ENCODE results near the gene FHOD1.

Gene FHOD1

GRCh38 chr16:67188798-67189197 is 58.5 kb downstream of the FHOD1 start:
- DNase-seq = no peak

- no peak for DNase-seq
Observed at GRCh38 chr16:67188323-67188722, 59.0 kb downstream of the FHOD1 start.

- DNase-seq = no peak
Observed at GRCh38 chr16:67187175-67187890, 59.9 kb downstream of the FHOD1 start.

- no peak for DNase-seq
Observed at GRCh38 chr16:67186550-67186950, 60.7 kb downstream of the FHOD1 start.

GRCh38 chr16:67185651-67186134 is 61.6 kb downstream of the FHOD1 start:
- DNase-seq = no peak

- peak; percentile 95 for DNase-seq
Observed at GRCh38 chr16:67184995-67185650, 62.2 kb downstream of the FHOD1 start.

GRCh38 chr16:67184453-67184994 is 62.8 kb downstream of the FHOD1 start:
- DNase-seq = no peak

GRCh38 chr16:67183627-67184452 is 63.4 kb downstream of the FHOD1 start, which contains the start of gene MATCAP1:
Gene MATCAP1, minus strand, starts transcription at chr16:67183963. Its CDS starts 3,353 bp downstream, at chr16:67180610.
- peak; percentile 97 for DNase-seq

GRCh38 chr16:67183284-67183626 is 64.0 kb downstream of the FHOD1 start:
- no peak for DNase-seq

- DNase-seq = no peak
Observed at GRCh38 chr16:67182288-67182687, 65.0 kb downstream of the FHOD1 start.

- DNase-seq = no peak
Observed at GRCh38 chr16:67181346-67181745, 65.9 kb downstream of the FHOD1 start.

GRCh38 chr16:67180166-67180565 is 67.1 kb downstream of the FHOD1 start:
- no peak for DNase-seq

- no peak for DNase-seq
Observed at GRCh38 chr16:67179421-67180080, 67.7 kb downstream of the FHOD1 start.
